B cell (primary cell): Measurements from ENCODE around the gene MRTFA. TPM values are rescaled to one million over a fixed set of nuclear protein-coding genes. Genes with fewer than 3 reads are reported as not detected.

ENCODE experiments used
- ATAC-seq: fragments of 200-7000 bp; cut with Tn5 transposase; one replicate; pipeline ENCODE4 v1.10.0; 2021; ENCODE audit warnings: low read depth, mild to moderate bottlenecking, moderate number of reproducible peaks, moderate library complexity
- CTCF ChIA-PET: fragments of 350-600 bp; sonication (Branson Sonifier 250); formaldehyde crosslinking; loops from one replicate; lab custom pipeline; 2021; ENCODE audit warnings: antibody characterized with exemption, inconsistent platforms; lab: Charles Lee
- POLR2A ChIA-PET: fragments of 350-600 bp; sonication (Branson Sonifier 250); formaldehyde crosslinking; loops from one replicate; lab custom pipeline; 2021; ENCODE audit warnings: antibody characterized with exemption; lab: Charles Lee
- DNase-seq: peaks from one replicate; pipeline ENCODE4 v3.0.0; 2013
- H2AFZ ChIP-seq: 2 replicates; pipeline ENCODE4 v1.6.1; 2012; ENCODE audit warnings: mild to moderate bottlenecking, low read depth, low read length; ENCODE audit not compliant: insufficient read depth, poor library complexity, severe bottlenecking
- H3K27ac ChIP-seq, 2 donors: 1 replicate in 1 of 2; 2 replicates in 1 of 2; pipeline ENCODE4 v1.5.1; 2012 to 2013; ENCODE audit warnings: low read length in 2 of 2, mild to moderate bottlenecking in 2 of 2, moderate library complexity in 1 of 2
- H3K27me3 ChIP-seq, 4 experiments: fragments of 200-600 bp in 1 of 4; sonication (generic) in 1 of 4; replicated peaks in 1 of 4; 1 replicate in 2 of 4; 2 replicates in 2 of 4; pipeline versions ENCODE4 v1.6.1 to v1.7.0; 2013 to 2016; ENCODE audit warnings: low read length in 3 of 4, mild to moderate bottlenecking in 2 of 4, mixed read lengths in 1 of 4, moderate library complexity in 1 of 4; ENCODE audit not compliant: insufficient read depth in 4 of 4, control insufficient read depth in 3 of 4; ENCODE audit errors: control extremely low read depth in 1 of 4
- H3K36me3 ChIP-seq, 2 experiments: replicated peaks in 1 of 2; 1 replicate in 1 of 2; 2 replicates in 1 of 2; pipeline versions ENCODE4 v1.6.1 to v1.7.1; 2013; ENCODE audit warnings: low read length in 1 of 2; ENCODE audit not compliant: insufficient read depth in 2 of 2, control insufficient read depth in 1 of 2; ENCODE audit errors: control extremely low read depth in 1 of 2, extremely low read depth in 1 of 2
- H3K4me1 ChIP-seq, 2 donors: fragments of 200-600 bp in 1 of 2; sonication (generic) in 1 of 2; 1 replicate in 1 of 2; 2 replicates in 1 of 2; pipeline versions ENCODE4 v1.5.1 to v1.6.1; 2013 to 2017; ENCODE audit warnings: low read length in 2 of 2; ENCODE audit not compliant: control insufficient read depth in 2 of 2, insufficient read depth in 2 of 2
- H3K4me2 ChIP-seq: replicated peaks from 2 replicates; pipeline ENCODE3; 2012; ENCODE audit warnings: mild to moderate bottlenecking, low read depth, low read length; ENCODE audit not compliant: poor library complexity, severe bottlenecking
- H3K4me3 ChIP-seq, 5 experiments: fragments of 200-600 bp in 1 of 5; sonication (generic) in 1 of 5; 1 replicate in 3 of 5; 2 replicates in 2 of 5; pipeline versions ENCODE4 v1.5.1 to v1.7.0; 2011 to 2016; ENCODE audit warnings: low read length in 4 of 5, mild to moderate bottlenecking in 4 of 5, low read depth in 2 of 5, control low read depth in 1 of 5, moderate library complexity in 1 of 5; ENCODE audit not compliant: insufficient read depth in 1 of 5; ENCODE audit errors: control extremely low read depth in 1 of 5, extremely low read depth in 1 of 5
- H3K79me2 ChIP-seq: fragments of 200-600 bp; sonication (generic); one replicate; pipeline ENCODE4 v1.6.0; 2016; ENCODE audit warnings: low read length; ENCODE audit not compliant: control insufficient read depth, insufficient read depth
- H3K9ac ChIP-seq: fragments of 200-600 bp; sonication (generic); 2 replicates; pipeline ENCODE4 v1.6.1; 2017; ENCODE audit warnings: mild to moderate bottlenecking, low read length, moderate library complexity
- H3K9me3 ChIP-seq, 3 donors: one replicate each; pipeline versions ENCODE4 v1.6.1 to v1.7.1; 2013; ENCODE audit warnings: low read length in 2 of 3; ENCODE audit not compliant: control insufficient read depth in 2 of 3, insufficient read depth in 1 of 3; ENCODE audit errors: control extremely low read depth in 1 of 3
- H4K20me1 ChIP-seq: 2 replicates; pipeline ENCODE4 v1.6.0; 2012; ENCODE audit warnings: mild to moderate bottlenecking, low read length; ENCODE audit not compliant: insufficient read depth, control insufficient read depth, poor library complexity, severe bottlenecking
- H3K27ac Mint-ChIP-seq: one replicate; pipeline ENCODE4 v1.8.0; 2021; ENCODE audit warnings: mixed read lengths
- H3K27me3 Mint-ChIP-seq: one replicate; pipeline ENCODE4 v1.8.0; 2021; ENCODE audit warnings: mixed read lengths
- H3K4me1 Mint-ChIP-seq: one replicate; pipeline ENCODE4 v1.8.0; 2021; ENCODE audit warnings: mixed read lengths
- H3K4me3 Mint-ChIP-seq: one replicate; pipeline ENCODE4 v1.8.0; 2021; ENCODE audit warnings: mixed read lengths
- H3K9me3 Mint-ChIP-seq: one replicate; pipeline ENCODE4 v1.8.0; 2022; ENCODE audit warnings: mixed read lengths; ENCODE audit not compliant: insufficient read depth
- CTCF ChIP-seq: fragments of 200-600 bp; IDR thresholded peaks from one replicate; pipeline ENCODE4 v1.8.0; 2022; ENCODE audit warnings: antibody characterized with exemption, mild to moderate bottlenecking
- EZH2 ChIP-seq: IDR thresholded peaks from 2 replicates; pipeline ENCODE4 v1.6.1; 2012; ENCODE audit warnings: borderline replicate concordance, low read depth, mild to moderate bottlenecking, moderate library complexity, low read length; ENCODE audit not compliant: insufficient read depth, poor library complexity, severe bottlenecking
- WGBS: methylation state at CpG from one replicate; pipeline ENCODE4 v1.1.5; 2013; ENCODE audit warnings: missing lambda C conversion rate; ENCODE audit not compliant: insufficient coverage; 5-methylcytosine and 5-hydroxymethylcytosine counted together
- intact Hi-C: fragments of 100-400 bp; cut with micrococcal nuclease; formaldehyde crosslinking; loops from one replicate; pipeline ENCODE4 v1.10.0; 2022
- polyA plus RNA-seq: library from polyadenylated mRNA; depleted of rRNA; stranded (reverse); fragments of >200 nt; gene quantifications from 2 replicates; pipeline ENCODE4 v1.2.3, GENCODE V29; 2012
- total RNA-seq, 2 donors: library from RNA; stranded (reverse); fragments of 120-200 nt in 1 of 2; gene quantifications; 1 replicate in 1 of 2; 2 replicates in 1 of 2; pipeline versions ENCODE4 v1.2.3 to v1.2.4, GENCODE V29; 2013 to 2022

The MRTFA gene
- total and polyA plus RNA-seq, 2 donors (not counting 1 experiment from before 2014, with no cell fraction given): 28.9 to 82.6 TPM

GRCh38 chr22:40387746-40388145 lies 248.8 kb downstream of the MRTFA start:
- DNase-seq (no peak), ATAC-seq (no peak)
- intact Hi-C loops: loop anchor here (5.0 kb wide), 1 partner anchor 100 kb away; no protein-coding TSS in a partner anchor
- WGBS: 8% methylated on average over 1 of the region's 5 CpGs
- peak overlapping the region; percentile 15 to 87 for H3K27ac ChIP-seq
- peaks cover 72% of the 10 kb centered on the region for H3K4me1 Mint-ChIP-seq
- TF ChIP-seq EZH2: no peak
- TF ChIP-seq CTCF: no peak
- peak overlapping the region; percentile 26 for H3K4me2 ChIP-seq
- H3K36me3 ChIP-seq: peaks cover 0 to 3% of the 10 kb centered on the region in 2 experiments
- H3K79me2 ChIP-seq: peaks cover 75% of the 10 kb centered on the region
- no peak overlapping the region for H3K9ac ChIP-seq
- H2AFZ ChIP-seq: no peak overlapping the region
- no peaks in the 10 kb centered on the region for H3K9me3 Mint-ChIP-seq
- no peaks in the 10 kb centered on the region for H3K27me3 ChIP-seq
- peak overlapping the region; percentile 30 for H3K4me3 Mint-ChIP-seq
- no peak overlapping the region for H3K4me3 ChIP-seq
- ChIA-PET CTCF (interaction anchor here (0.5 to 1.1 kb wide), 3 partner anchors 12 to 262 kb away, joined by 3 to 5 read pairs (median 3); no protein-coding TSS in a partner anchor), POLR2A (interaction anchor here (1.2 kb wide), 1 partner anchor 13 kb away, joined by 3 read pairs; no protein-coding TSS in a partner anchor)
- no peaks in the 10 kb centered on the region for H4K20me1 ChIP-seq
- no peaks in the 10 kb centered on the region for H3K9me3 ChIP-seq
- H3K4me1 ChIP-seq: peaks cover 57 to 61% of the 10 kb centered on the region in 2 donors
- H3K27me3 Mint-ChIP-seq: no peaks in the 10 kb centered on the region
- peak overlapping the region; percentile 62 for H3K27ac Mint-ChIP-seq

DNA sequence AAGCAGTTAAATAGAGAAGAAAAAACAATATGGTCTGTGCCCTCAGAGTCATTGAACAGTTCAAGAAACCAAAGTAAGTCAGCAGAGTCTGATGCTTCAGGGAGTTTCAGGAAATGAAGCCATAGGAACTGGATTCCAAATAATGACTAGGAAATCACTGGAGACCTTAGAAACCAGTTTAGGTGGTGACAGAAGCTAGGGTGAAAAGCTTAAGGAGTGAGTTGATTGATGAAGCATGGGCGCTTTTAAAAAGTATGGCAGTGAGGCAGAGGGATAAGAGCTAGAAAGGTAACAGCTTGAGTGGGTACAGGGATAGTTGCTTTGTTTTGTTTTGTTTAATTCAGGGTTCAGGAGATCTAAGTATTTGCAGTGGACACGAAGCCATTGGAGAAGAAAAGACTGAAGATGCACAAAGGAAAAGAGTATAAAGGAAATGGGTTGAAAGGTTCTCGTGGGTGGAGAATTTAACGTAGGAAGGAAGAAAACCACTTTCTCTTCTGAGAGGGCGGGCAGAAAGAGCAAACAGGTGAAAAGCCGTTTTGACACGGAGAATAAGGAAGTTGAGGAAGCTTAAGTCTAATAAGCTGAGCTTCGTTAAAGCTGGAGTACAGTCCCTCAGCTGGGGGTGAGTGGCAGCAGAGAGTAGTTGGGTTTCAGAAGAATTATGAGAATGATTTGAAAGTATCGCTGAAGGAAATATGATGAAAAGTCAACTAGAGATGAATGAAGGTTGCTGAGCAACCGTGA lies 251.3 kb downstream of the MRTFA start:
- Histone ChIP-seq H3K27ac (peak overlapping the region; percentile 82 to 87), H3K9me3 (no peaks in the 10 kb centered on the region), H3K9ac (peak overlapping the region; percentile 47), H3K4me3 (peak overlapping the region; percentile 18 to 63 (median 50)), H3K27me3 (no peaks in the 10 kb centered on the region), H4K20me1 (no peaks in the 10 kb centered on the region), H3K4me2 (peak overlapping the region; percentile 70), H2AFZ (peak overlapping the region; percentile 70), H3K79me2 (peaks cover 83% of the 10 kb centered on the region), H3K4me1 (peaks cover 59 to 75% of the 10 kb centered on the region in 2 donors), H3K36me3 (peaks cover 0 to 2% of the 10 kb centered on the region in 2 experiments)
- intact Hi-C loops: loop anchor here (1.0 to 5.0 kb wide), 5 partner anchors 9 to 102 kb away; partner anchors contain the start of gene SGSM3
- CTCF ChIA-PET: interaction anchor here (0.5 to 5.3 kb wide), 13 partner anchors 8 to 1230 kb away, joined by 3 to 28 read pairs (median 4); partner anchors contain the start of gene ADSL
- Mint-ChIP-seq H3K4me1 (peaks cover 63% of the 10 kb centered on the region), H3K9me3 (no peaks in the 10 kb centered on the region), H3K27me3 (no peaks in the 10 kb centered on the region), H3K27ac (peak overlapping the region; percentile 92), H3K4me3 (peak overlapping the region; percentile 85)
- POLR2A ChIA-PET: interaction anchor here (0.8 to 1.7 kb wide), 4 partner anchors 25 to 191 kb away, joined by 3 to 11 read pairs (median 4); no protein-coding TSS in a partner anchor
- DNase-seq (peak; percentile 82), ATAC-seq (peak; percentile 98)
- peak; percentile 30 for TF ChIP-seq CTCF
- TF ChIP-seq EZH2: no peak
- 5% methylated on average over 10 of the region's 10 CpGs for WGBS
